ENCODE measurements around the gene ARHGDIG. TPM values are rescaled to one million over a fixed set of nuclear protein-coding genes. Genes with fewer than 3 reads are reported as not detected.

Gene ARHGDIG
- total and polyA plus RNA-seq, 2 donors from 2014 or later: 0.88 TPM; not detected in 1

GRCh38 chr16:272633-273546, 7.5 kb upstream of the ARHGDIG start:
- intact Hi-C loops (cut with DNase I): no loop called here
- Histone ChIP-seq H3K4me3 (ENCODE audit: low read length in 3 of 3) (no peak overlapping the region), H3K27me3 (ENCODE audit: control insufficient read depth, insufficient read depth, low read length) (no peaks in the 10 kb centered on the region), H3K4me1 (ENCODE audit: control insufficient read depth in 2 of 3, insufficient read depth in 2 of 3, low read depth in 1 of 3, low read length in 3 of 3) (no peaks in the 10 kb centered on the region), H3K27ac (ENCODE audit: low read depth in 2 of 2, low read length in 2 of 2) (no peak overlapping the region), H3K9ac (ENCODE audit: low read length in 3 of 3) (no peak overlapping the region), H3K36me3 (ENCODE audit: control insufficient read depth in 2 of 3, insufficient read depth in 3 of 3, low read length in 3 of 3) (no peaks in the 10 kb centered on the region), H3K9me3 (ENCODE audit: control insufficient read depth in 2 of 3, insufficient read depth in 1 of 3, low read length in 3 of 3) (no peaks in the 10 kb centered on the region)
- FAIRE-seq: no peak
- no peak for TF ChIP-seq CTCF (IDR thresholded peaks at IDR 0.05; ENCODE audit: borderline replicate concordance, extremely low read depth, insufficient read depth)
- DNase-seq: peak in 1 of 5 donors; percentile 34

- H3K27me3 ChIP-seq (ENCODE audit: control insufficient read depth, insufficient read depth, low read length): no peaks in the 10 kb centered on the region
- H3K4me3 ChIP-seq (ENCODE audit: low read length in 3 of 3): no peak overlapping the region
- FAIRE-seq (no peak), DNase-seq (peak in 2 of 5 donors; percentile 48 to 89)
- H3K4me1 ChIP-seq (ENCODE audit: control insufficient read depth in 2 of 3, insufficient read depth in 2 of 3, low read depth in 1 of 3, low read length in 3 of 3): no peaks in the 10 kb centered on the region
- H3K36me3 ChIP-seq (ENCODE audit: control insufficient read depth in 2 of 3, insufficient read depth in 3 of 3, low read length in 3 of 3): no peaks in the 10 kb centered on the region
- no peaks in the 10 kb centered on the region for H3K9me3 ChIP-seq (ENCODE audit: control insufficient read depth in 2 of 3, insufficient read depth in 1 of 3, low read length in 3 of 3)
- no peak overlapping the region for H3K9ac ChIP-seq (ENCODE audit: low read length in 3 of 3)
- no peak for TF ChIP-seq CTCF (IDR thresholded peaks at IDR 0.05; ENCODE audit: borderline replicate concordance, extremely low read depth, insufficient read depth)
- no peak overlapping the region for H3K27ac ChIP-seq (ENCODE audit: low read depth in 2 of 2, low read length in 2 of 2)
- intact Hi-C loops (cut with DNase I): no loop called here
Measured at GRCh38 chr16:273547-274421, 6.6 kb upstream of the ARHGDIG start.

GRCh38 chr16:275041-275641, 5.2 kb upstream of the ARHGDIG start:
- H3K27me3 ChIP-seq (ENCODE audit: control insufficient read depth, insufficient read depth, low read length): no peaks in the 10 kb centered on the region
- no peak overlapping the region for H3K4me3 ChIP-seq (ENCODE audit: low read length in 3 of 3)

More at GRCh38 chr16:275041-275641, 5.2 kb upstream of the ARHGDIG start:
- no peak for TF ChIP-seq CTCF (IDR thresholded peaks at IDR 0.05; ENCODE audit: borderline replicate concordance, extremely low read depth, insufficient read depth)
- H3K4me1 ChIP-seq (ENCODE audit: control insufficient read depth in 2 of 3, insufficient read depth in 2 of 3, low read depth in 1 of 3, low read length in 3 of 3): no peaks in the 10 kb centered on the region
- peak in 4 of 5 donors; percentile 17 to 68 (median 45) for DNase-seq
- intact Hi-C loops (cut with DNase I): no loop called here
- H3K9ac ChIP-seq (ENCODE audit: low read length in 3 of 3): no peak overlapping the region
- no peaks in the 10 kb centered on the region for H3K9me3 ChIP-seq (ENCODE audit: control insufficient read depth in 2 of 3, insufficient read depth in 1 of 3, low read length in 3 of 3)
- no peaks in the 10 kb centered on the region for H3K36me3 ChIP-seq (ENCODE audit: control insufficient read depth in 2 of 3, insufficient read depth in 3 of 3, low read length in 3 of 3)
- no peak overlapping the region for H3K27ac ChIP-seq (ENCODE audit: low read depth in 2 of 2, low read length in 2 of 2)
- no peak for FAIRE-seq

Data from kidney (tissue), 14 donors.